Stimulated activated CD4-positive, alpha-beta T cell treated with anti-CD3 and anti-CD28 coated beads, TNF-alpha, amount 100 ng/mL, for 1 hour (primary cell): ENCODE results near the gene UST.
"Not testable (repeated sequence)": the region's sequence is repeated elsewhere in the genome, so short reads cannot be mapped to it uniquely, and the experiment has no call there.

Experiments
- DNase-seq, 3 donors: peaks; one replicate each; pipeline ENCODE4 v3.0.0-alpha.2; 2020; ENCODE audit warnings: low read depth in 3 of 3, low spot score in 1 of 3

UST gene

GRCh38 chr6:148864941-148865340 is 118.1 kb downstream of the UST start:
- no peak for DNase-seq

DNA sequence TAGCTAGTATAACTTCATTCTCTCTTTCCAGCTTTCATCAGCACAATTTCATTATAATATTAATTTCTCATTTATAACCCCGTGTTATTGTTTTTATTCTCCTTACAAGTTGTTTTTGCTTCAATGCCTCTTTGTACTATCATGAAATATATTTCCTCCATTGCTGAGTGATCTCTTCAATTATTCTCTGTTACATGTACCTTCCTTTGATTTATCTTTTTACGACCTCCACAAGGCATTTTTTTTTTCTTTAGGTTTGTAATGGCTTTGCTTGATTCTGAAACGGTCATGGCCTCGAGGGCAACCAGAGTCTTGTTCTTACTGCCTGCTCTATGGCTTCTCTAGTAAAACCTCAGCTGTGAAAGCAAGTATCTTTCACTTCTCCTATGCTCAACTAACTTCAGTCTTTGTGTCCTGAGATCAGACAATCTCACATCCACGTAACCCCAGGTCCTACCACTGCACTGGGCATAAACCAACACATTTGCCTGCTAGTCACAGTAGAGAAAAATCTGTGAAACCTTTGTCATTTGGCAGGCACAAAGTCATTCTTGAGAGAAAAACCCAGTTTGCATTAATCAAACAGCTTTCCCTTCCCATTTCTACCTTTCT is 119.9 kb downstream of the UST start:
- DNase-seq, result no peak

- no peak for DNase-seq
These were observed 121.0 kb downstream of the UST start for GRCh38 chr6:148867862-148868261.

DNA sequence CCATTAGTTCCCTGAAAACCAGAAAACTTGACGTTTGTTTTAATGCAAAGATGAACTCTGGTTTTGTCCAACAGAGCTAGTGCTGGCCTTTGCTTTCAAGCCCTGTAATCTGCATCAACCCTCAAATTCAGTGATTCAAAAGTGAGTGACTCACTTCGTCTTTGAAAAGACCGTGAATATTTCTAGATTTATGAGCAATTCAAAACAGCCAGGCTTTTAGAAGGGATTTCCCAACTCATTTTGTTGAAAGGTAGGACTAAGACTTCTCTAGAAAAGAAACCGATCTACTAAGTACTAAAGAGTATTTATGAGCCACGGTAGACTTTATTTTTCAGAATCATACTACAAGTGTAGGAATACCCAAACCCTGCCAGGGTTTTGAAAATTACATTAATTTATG is 121.5 kb downstream of the UST start:
- no peak for DNase-seq

DNA sequence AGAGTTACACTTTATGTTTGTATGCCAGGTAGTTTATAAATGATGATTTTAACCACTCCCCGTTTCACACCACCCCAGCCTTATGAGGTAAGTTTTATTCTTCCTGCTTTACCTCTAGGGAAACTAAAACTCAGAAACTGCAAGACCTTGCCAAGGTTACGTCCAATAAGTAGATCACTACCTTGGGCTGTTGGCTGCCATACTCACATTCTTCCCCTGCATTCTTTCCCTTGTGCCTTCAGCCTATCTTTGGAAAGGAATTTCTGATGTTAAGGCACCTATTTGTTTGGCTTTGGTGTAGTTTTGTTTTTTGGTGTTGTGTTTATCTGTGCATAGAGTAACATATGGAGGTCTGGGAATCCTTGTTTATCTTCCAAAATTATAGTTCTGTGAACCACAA is 122.1 kb downstream of the UST start:
- DNase-seq, result no peak

GRCh38 chr6:148869585-148869984 is 122.8 kb downstream of the UST start:
- DNase-seq, result no peak

DNA sequence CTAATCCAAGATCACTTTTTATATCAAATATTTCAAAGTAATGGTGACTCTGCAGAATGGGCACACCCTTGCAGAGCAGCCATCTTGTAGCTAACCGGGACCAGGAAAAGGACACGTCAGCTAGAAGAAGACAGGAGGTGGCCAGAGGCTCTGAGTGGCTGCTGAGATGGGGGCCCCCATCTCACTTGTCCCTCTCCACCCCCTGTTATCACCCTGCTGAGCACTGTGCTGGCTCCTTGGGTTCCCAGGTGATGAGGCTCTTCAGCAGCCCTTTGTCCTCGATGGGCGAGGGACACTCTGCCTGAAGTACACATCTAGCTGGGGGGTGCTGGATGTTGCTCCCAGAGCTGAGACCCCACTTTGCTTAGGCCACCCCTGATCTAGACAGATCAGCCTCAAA is 126.3 kb downstream of the UST start:
- DNase-seq, result no peak

GRCh38 chr6:148873868-148874267 is 127.0 kb downstream of the UST start:
- DNase-seq, result no peak

- no peak for DNase-seq
These were observed 128.0 kb downstream of the UST start for GRCh38 chr6:148874698-148875293.

DNA sequence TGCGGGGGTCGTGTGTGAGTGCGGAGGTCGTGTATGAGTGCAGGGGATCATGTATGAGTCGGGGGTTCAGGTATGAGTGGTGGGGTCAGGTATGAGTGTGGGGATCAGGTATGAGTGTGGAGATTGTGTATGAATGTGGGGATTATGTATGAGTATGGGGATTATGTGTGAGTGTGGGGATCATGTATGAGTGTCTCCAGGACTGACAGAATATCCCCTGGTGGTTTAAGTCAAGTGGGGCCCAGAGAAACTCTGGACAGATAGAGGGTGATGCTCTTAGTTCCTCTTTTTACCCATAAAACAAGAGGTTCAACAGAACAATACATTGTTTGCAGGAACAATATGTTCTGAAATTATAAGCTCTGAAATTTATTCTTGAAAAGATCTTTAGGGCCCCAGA is 131.9 kb downstream of the UST start:
- DNase-seq, result no peak

- DNase-seq, result not testable (repeated sequence)
These were observed 133.9 kb downstream of the UST start for GRCh38 chr6:148880742-148881141.

DNA sequence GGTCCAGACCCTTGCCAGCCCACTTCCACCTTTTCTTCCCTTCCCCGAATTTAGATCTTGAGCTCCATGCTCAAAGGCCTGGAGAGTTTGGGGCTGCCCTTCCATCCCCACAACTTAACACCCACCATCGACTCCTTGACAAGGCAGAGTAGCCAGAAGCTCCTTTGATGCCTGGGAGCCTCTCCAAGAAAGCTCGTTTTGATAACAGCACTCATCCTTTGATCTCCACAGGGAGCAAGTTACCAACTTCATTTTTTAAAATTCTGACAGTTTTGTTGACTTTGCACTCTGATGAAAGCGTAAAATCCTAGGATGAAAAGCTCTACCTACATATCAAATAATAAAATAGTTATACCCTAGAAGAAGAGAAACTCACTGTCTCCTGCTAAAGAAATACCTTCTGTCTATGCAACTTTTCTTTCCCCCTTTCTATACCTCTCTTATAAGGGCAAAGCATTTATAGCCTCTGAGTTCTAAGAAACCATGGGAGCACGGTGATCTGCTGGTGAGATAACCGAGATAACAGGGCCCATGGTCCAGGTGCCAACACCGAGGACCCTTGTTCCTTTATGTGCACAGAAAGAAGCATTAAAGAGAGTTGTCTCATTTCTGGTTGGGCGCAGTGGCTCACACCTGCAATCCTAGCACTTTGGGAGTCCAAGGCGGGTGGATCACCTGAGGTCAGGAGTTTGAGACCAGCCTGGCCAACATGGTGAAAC is 134.9 kb downstream of the UST start:
- no peak for DNase-seq

DNA sequence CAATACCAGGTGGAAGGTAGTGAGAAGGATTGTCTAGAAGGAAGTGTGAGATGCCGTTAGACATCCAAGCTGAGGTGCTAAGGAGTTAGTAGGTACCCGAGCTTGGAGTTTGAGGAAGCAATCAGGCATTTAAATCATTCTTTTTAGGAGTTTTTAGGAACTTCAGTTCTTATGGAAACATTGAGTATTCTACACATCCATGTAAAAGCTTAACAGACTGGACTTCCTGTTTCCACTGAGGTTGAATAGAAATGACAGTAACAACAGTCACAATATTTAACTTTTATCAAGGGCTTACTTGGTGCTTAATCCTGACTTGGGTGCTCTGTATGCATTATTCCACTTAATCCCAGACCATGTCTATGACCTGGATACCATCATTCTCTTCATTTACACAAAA is 136.4 kb downstream of the UST start:
- no peak for DNase-seq

GRCh38 chr6:148884461-148884860 is 137.6 kb downstream of the UST start:
- no peak for DNase-seq

DNA sequence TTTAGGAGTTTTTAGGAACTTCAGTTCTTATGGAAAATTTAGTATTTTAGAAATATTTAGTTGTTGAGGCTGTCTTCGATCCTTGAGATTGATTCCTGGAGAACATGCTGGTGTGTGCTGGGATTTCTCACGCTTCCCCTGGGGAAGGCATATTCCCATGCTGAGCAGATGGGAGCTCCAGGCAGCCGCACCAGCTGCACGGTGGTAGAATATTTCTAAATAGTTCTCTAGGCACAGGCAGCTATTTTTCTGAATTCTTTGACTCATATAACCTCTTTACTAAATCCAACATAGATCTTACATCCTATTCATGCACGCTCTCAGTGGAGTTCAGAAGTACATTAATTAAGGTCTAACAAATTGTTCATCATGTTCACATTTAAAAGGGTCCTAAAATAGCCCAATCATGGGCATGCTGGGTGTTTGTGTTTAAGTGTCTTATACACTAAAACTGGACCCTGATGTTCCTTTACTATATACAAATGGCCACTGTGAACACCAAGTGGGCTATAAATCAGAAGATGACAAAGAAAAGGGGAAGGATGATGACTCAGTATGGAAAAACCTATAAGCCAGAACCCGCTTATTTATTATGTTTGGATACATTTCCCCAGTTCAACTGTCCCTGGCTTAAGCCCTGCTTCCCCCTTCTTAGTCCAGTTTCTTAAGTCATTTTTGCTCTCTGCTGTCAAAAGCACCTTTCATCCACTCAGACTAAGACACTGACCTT is 138.5 kb downstream of the UST start:
- no peak for DNase-seq

DNA sequence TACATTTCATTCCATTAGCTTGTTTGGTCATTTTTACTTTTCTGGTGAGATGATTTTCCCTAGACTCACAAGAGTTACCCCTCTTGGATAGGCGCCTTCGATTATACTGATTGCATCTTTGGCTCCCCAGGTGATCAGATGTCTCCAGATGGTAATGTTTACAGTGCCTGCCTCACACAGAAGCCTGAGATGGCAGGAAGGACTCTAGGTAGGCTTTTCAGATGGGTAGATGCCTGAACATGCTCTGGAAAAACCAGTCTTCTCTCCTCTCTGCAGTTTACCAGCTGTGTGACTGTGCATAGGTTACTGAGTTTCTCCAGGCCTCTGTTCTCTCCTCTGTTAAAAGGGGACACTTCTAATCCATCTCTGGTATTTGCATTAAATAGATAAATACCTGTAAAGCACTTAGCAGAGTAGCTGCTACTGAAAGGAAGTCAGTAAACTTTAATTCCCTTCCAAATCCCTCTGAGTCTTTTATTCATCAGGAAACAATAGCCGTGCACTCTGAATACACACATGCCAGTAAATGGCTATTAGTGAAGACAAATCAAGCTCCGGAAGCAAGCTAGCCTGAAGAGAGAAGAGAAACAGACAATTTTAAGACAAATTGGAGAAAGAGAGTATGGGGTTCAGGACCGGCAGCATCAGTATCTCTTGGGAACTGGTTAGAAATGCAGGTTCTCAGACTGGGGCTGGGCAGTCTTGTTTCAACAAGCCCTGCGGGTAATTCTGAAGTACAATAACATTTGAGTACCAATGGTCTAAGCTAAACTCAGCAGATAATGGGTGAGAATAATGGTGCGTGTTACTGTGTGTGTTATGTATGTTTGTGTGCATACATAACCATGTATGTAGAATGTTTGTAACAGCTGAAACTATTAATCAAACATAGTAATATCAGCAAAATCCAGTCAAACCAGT is 139.4 kb downstream of the UST start:
- DNase-seq, result no peak

DNA sequence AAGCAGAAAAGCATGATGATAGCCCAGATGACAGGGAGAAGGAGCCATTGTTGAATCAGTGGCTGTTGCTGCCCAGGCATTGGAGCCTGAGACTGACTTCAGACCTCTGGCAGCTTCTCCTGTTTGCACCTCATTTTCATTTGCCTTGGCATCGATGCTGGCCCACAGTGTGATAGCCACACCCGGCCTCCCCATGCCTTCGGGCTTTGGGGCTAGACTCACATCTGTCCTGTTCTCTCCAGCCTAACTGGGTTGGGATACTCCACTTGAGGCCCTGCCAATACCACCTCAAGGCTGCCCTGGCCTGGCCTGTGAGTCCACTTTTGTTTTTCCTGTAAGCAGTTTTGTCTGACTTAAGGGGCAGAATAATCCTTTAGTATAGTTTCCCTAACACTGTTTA is 140.4 kb downstream of the UST start:
- no peak for DNase-seq

GRCh38 chr6:148888856-148889255 is 142.0 kb downstream of the UST start:
- DNase-seq, result no peak

DNA sequence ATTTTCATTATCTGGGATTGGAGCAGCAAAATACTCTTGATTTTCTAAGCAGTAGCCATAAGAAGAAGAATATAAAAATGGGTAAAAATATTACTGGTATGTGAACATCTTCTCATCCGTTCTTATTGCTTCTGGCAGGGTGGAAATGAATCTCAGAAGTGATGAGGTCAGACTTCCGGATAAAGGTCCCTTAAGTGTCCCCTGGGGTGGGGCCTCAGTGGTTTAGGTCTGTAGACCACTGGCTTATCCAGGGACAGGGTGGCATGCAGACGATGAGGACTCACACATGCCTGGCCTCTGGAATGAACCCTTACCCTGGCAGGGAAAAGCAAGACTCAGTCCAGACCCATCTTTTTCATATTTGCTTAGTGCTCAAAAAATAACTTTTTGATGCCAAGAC is 143.3 kb downstream of the UST start:
- DNase-seq, result no peak

DNA sequence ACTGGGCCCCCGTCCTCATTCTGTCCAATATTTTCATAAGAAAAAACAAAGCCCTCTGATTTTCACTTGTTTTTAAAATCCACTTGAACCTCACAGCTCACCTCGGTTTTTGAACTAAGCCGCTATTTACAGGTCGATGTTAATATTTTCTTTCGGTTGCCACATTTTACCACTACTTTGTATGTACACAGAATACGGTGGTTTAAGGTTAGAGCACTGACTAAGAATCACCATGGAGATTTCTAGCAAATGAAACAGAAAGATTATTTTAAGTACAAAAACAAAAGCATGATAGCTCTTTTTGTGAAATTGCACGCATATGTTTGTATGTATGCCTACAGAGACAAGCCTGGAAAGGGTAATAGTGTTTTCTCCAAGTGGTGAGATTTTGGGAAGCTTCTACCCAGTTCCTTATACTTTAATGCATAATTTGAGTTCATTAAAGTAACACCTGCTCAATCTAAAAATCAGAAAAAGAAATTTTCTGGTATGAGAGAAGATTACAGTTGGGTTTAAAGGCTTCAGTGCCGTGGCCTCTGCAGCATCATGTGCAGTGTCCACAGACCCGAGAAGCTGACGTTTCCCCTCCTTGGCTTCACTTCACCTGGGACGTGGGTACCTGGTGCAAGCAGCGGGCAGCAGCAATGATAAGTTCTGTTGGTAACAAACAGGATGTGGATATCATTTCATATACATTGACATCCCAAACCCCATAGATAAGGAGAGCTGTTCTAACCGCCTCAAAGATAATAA is 144.0 kb downstream of the UST start:
- DNase-seq, result no peak
